C4-2B (cell line): ENCODE measurements around the gene KIAA0930.

Experiments used
- ZFX ChIP-seq: fragments of 450-650 bp; IDR thresholded peaks from 2 replicates; pipeline ENCODE4 v1.6.1; 2017
- TF ChIP-seq, protein P1 (sequence below): fragments of 450-650 bp; conservative IDR thresholded peaks from 2 replicates; pipeline ENCODE4 v1.5.1; 2017; ENCODE audit warnings: mild to moderate bottlenecking

GRCh38 chr22:45280587-45280980 lies 39.9 kb upstream of the KIAA0930 start:
- TF ChIP-seq, protein P1, sequence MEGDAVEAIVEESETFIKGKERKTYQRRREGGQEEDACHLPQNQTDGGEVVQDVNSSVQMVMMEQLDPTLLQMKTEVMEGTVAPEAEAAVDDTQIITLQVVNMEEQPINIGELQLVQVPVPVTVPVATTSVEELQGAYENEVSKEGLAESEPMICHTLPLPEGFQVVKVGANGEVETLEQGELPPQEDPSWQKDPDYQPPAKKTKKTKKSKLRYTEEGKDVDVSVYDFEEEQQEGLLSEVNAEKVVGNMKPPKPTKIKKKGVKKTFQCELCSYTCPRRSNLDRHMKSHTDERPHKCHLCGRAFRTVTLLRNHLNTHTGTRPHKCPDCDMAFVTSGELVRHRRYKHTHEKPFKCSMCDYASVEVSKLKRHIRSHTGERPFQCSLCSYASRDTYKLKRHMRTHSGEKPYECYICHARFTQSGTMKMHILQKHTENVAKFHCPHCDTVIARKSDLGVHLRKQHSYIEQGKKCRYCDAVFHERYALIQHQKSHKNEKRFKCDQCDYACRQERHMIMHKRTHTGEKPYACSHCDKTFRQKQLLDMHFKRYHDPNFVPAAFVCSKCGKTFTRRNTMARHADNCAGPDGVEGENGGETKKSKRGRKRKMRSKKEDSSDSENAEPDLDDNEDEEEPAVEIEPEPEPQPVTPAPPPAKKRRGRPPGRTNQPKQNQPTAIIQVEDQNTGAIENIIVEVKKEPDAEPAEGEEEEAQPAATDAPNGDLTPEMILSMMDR, result no peak
- no peak for TF ChIP-seq ZFX
